Neural cell (in vitro differentiated cells): ENCODE measurements around the gene RMDN3. TPM values are rescaled to one million over a fixed set of nuclear protein-coding genes. Genes with fewer than 3 reads are reported as not detected.

Source experiments
- H2AFZ ChIP-seq: fragments of 200-600, 300-800 bp; sonication (generic), shearing (Covaris generic); 2 replicates; pipeline ENCODE4 v1.6.0; 2014; ENCODE audit warnings: low read depth, mild to moderate bottlenecking, antibody characterized with exemption, low read length, moderate library complexity
- H3F3A ChIP-seq: fragments of 200-600 bp; shearing (Covaris generic); 2 replicates; pipeline ENCODE4 v1.6.1; 2016; ENCODE audit warnings: mild to moderate bottlenecking, moderate library complexity, mixed read lengths, antibody characterized with exemption, low read length; ENCODE audit not compliant: insufficient read depth, poor library complexity, severe bottlenecking
- H3K27ac ChIP-seq: fragments of 200-600, 300-800 bp; sonication (generic), shearing (Covaris generic); 2 replicates; pipeline ENCODE4 v1.5.1; 2014; ENCODE audit warnings: mild to moderate bottlenecking, low read length, moderate library complexity
- H3K27me3 ChIP-seq: fragments of 300-800, 200-600 bp; sonication (generic), shearing (Covaris generic); 2 replicates; pipeline ENCODE4 v1.6.0; 2014; ENCODE audit warnings: mild to moderate bottlenecking, low read depth, low read length, moderate library complexity; ENCODE audit not compliant: insufficient read depth
- H3K36me3 ChIP-seq: fragments of 300-800, 200-600 bp; sonication (generic), shearing (Covaris generic); 2 replicates; pipeline ENCODE4 v1.5.1; 2014; ENCODE audit warnings: mild to moderate bottlenecking, antibody characterized with exemption, low read length, moderate library complexity; ENCODE audit not compliant: insufficient read depth
- H3K4me2 ChIP-seq: fragments of 300-800, 200-600 bp; sonication (generic), shearing (Covaris generic); 2 replicates; pipeline ENCODE4 v1.6.0; 2014; ENCODE audit warnings: mild to moderate bottlenecking, low read length
- H3K4me3 ChIP-seq: fragments of 300-800, 200-600 bp; sonication (generic), shearing (Covaris generic); 2 replicates; pipeline ENCODE4 v1.5.1; 2014; ENCODE audit warnings: mild to moderate bottlenecking, low read length, moderate library complexity
- H3K79me2 ChIP-seq: fragments of 200-600 bp; shearing (Covaris generic); replicated peaks from 2 replicates; pipeline ENCODE4 v1.6.0; 2014; ENCODE audit warnings: mild to moderate bottlenecking, low read length, moderate library complexity; ENCODE audit not compliant: insufficient read depth
- H3K9ac ChIP-seq: fragments of 300-800, 200-600 bp; sonication (generic), shearing (Covaris generic); 2 replicates; pipeline ENCODE4 v1.6.1; 2016; ENCODE audit warnings: mild to moderate bottlenecking, low read length, mixed read lengths
- H3K9me2 ChIP-seq: fragments of 200-600 bp; shearing (Covaris generic); 2 replicates; pipeline ENCODE4 v1.6.1; 2016; ENCODE audit warnings: mild to moderate bottlenecking, low read length, mixed read lengths; ENCODE audit not compliant: insufficient read depth
- H3K9me3 ChIP-seq: fragments of 200-600, 300-800 bp; sonication (generic), shearing (Covaris generic); 2 replicates; pipeline ENCODE4 v1.6.1; 2016; ENCODE audit warnings: mild to moderate bottlenecking, mixed run types, low read length, moderate library complexity, mixed read lengths
- H4K20me1 ChIP-seq: fragments of 200-600 bp; shearing (Covaris generic); 2 replicates; pipeline ENCODE4 v1.6.1; 2016; ENCODE audit warnings: mild to moderate bottlenecking, mixed run types; ENCODE audit not compliant: insufficient read depth
- CTCF ChIP-seq: fragments of 450-650 bp; IDR thresholded peaks from 2 replicates; pipeline ENCODE4 v1.5.1; 2014; ENCODE audit warnings: antibody characterized with exemption, mild to moderate bottlenecking, moderate library complexity; ENCODE audit not compliant: poor library complexity, severe bottlenecking
- EP300 ChIP-seq: fragments of 450-650 bp; conservative IDR thresholded peaks from 2 replicates; pipeline ENCODE4 v1.6.1; 2014; ENCODE audit warnings: antibody characterized with exemption, mild to moderate bottlenecking, moderate library complexity; ENCODE audit not compliant: poor library complexity, severe bottlenecking
- EZH2 ChIP-seq: fragments of 200-600, 300-800 bp; shearing (Covaris generic), sonication (generic); IDR thresholded peaks from 2 replicates; pipeline ENCODE4 v1.6.1; 2014; ENCODE audit warnings: antibody characterized with exemption, low read length, borderline replicate concordance, mild to moderate bottlenecking; ENCODE audit not compliant: insufficient read depth, poor library complexity, severe bottlenecking
- MXI1 ChIP-seq: fragments of 450-650 bp; conservative IDR thresholded peaks from 2 replicates; pipeline ENCODE4 v1.6.1; 2014; ENCODE audit warnings: antibody characterized with exemption, mild to moderate bottlenecking; ENCODE audit not compliant: poor library complexity, severe bottlenecking
- POLR2AphosphoS5 ChIP-seq: IDR thresholded peaks from 2 replicates; pipeline ENCODE4 v1.6.1; 2012
- RAD21 ChIP-seq: fragments of 450-650 bp; conservative IDR thresholded peaks from 2 replicates; pipeline ENCODE4 v1.6.1; 2014; ENCODE audit warnings: antibody characterized with exemption, mild to moderate bottlenecking, moderate library complexity
- REST ChIP-seq: IDR thresholded peaks from 2 replicates; pipeline ENCODE4 v1.6.1; 2012; ENCODE audit warnings: borderline replicate concordance
- SMC3 ChIP-seq: fragments of 450-650 bp; conservative IDR thresholded peaks from 2 replicates; pipeline ENCODE4 v1.6.1; 2014; ENCODE audit warnings: antibody characterized with exemption, mild to moderate bottlenecking, moderate library complexity; ENCODE audit not compliant: poor library complexity
- TAF1 ChIP-seq: IDR thresholded peaks from 2 replicates; pipeline ENCODE4 v1.6.1; 2012; ENCODE audit warnings: low read depth
- polyA plus RNA-seq: library from polyadenylated mRNA; depleted of rRNA; stranded (reverse); fragments of >200 nt; gene quantifications from 2 replicates; pipeline ENCODE4 v1.2.3, GENCODE V29; 2014

Gene RMDN3
- polyA plus RNA-seq, 1 donor from 2014 or later, result 24.7 TPM

GRCh38 chr15:40793216-40793989, 38.3 kb upstream of the RMDN3 start:
- Histone ChIP-seq H3K4me2 (no peak overlapping the region), H2AFZ (no peak overlapping the region), H3K4me3 (no peak overlapping the region), H3K27ac (no peak overlapping the region), H3F3A (no peaks in the 10 kb centered on the region), H3K9ac (no peak overlapping the region), H4K20me1 (no peaks in the 10 kb centered on the region), H3K79me2 (no peaks in the 10 kb centered on the region), H3K27me3 (no peaks in the 10 kb centered on the region), H3K36me3 (peaks cover 3% of the 10 kb centered on the region), H3K9me2 (no peaks in the 10 kb centered on the region), H3K9me3 (no peaks in the 10 kb centered on the region)
- no peak for TF ChIP-seq CTCF
- TF ChIP-seq REST, result no peak
- no peak for TF ChIP-seq TAF1
- no peak for TF ChIP-seq EP300
- no peak for TF ChIP-seq MXI1
- TF ChIP-seq EZH2, result no peak
- no peak for TF ChIP-seq POLR2AphosphoS5
- TF ChIP-seq SMC3, result no peak
- no peak for TF ChIP-seq RAD21

- Histone ChIP-seq H4K20me1 (no peaks in the 10 kb centered on the region), H3K9me3 (no peaks in the 10 kb centered on the region), H3K9me2 (no peaks in the 10 kb centered on the region), H3K27ac (no peak overlapping the region), H3K36me3 (no peaks in the 10 kb centered on the region), H3K79me2 (no peaks in the 10 kb centered on the region), H3F3A (no peaks in the 10 kb centered on the region), H3K9ac (no peak overlapping the region), H3K4me2 (no peak overlapping the region), H2AFZ (no peak overlapping the region), H3K4me3 (no peak overlapping the region), H3K27me3 (no peaks in the 10 kb centered on the region)
- TF ChIP-seq REST (no peak), SMC3 (no peak), EZH2 (no peak), TAF1 (no peak), POLR2AphosphoS5 (no peak), CTCF (no peak), RAD21 (no peak), MXI1 (no peak), EP300 (no peak)
These were observed 37.3 kb upstream of the RMDN3 start for GRCh38 chr15:40792394-40792793.
